Measurements from ENCODE around the gene CENPT. TPM values are rescaled to one million over a fixed set of nuclear protein-coding genes. Genes with fewer than 3 reads are reported as not detected.

CENPT gene
- total and polyA plus RNA-seq, 2 of the 13 experiments (the other 11 are each of a cell fraction or from before 2014, with no cell fraction given), result 40.9 to 43.3 TPM

DNA sequence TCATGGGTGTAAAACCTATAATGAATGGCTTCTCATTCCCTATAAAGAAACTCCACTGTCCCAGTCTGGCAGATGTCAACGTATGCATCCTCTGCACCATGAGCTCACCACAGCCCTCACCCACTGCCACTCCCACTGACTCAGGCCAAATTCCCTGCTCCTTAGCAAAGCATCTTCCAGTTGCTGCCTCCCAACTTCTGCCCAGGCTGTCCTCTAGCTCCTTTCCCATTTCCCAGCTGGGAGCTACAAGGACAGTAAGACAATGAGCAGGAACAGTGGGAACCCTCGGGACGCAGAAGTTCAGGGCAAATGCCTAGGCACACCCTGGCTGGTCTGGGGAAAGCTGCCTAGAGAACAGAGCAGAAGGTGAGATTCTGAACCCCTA lies 14.5 kb downstream of the CENPT start:
- WGBS (ENCODE audit: low lambda C conversion rate), result 0% methylated on average over 2 of the region's 3 CpGs
- H2AFZ ChIP-seq (ENCODE audit: low read length), result no peak overlapping the region
- peak; percentile 15 for ATAC-seq
- TF ChIP-seq ZNF205 (CRISPR knock-in tag; IDR thresholded peaks at IDR 0.05) (no peak), HNRNPLL (IDR thresholded peaks at IDR 0.05; ENCODE audit: low read depth, low read length, poor library complexity, severe bottlenecking) (no peak), ZFP82 (CRISPR knock-in tag; IDR thresholded peaks at IDR 0.05; ENCODE audit: borderline replicate concordance) (peak; percentile 45; the same call in 1 of the 2 replicates), ZNF550 (CRISPR knock-in tag; IDR thresholded peaks at IDR 0.05; ENCODE audit: borderline replicate concordance) (peak; percentile 67; the same call in 1 of the 2 replicates), ZBTB7B (CRISPR knock-in tag; IDR thresholded peaks at IDR 0.05) (0 out of 2 replicates have a peak, but pooled peaks have one; percentile 2), ZNF567 (CRISPR knock-in tag; IDR thresholded peaks at IDR 0.05; ENCODE audit: borderline replicate concordance) (0 out of 2 replicates have a peak, but pooled peaks have one; percentile 5), EP300 (IDR thresholded peaks at IDR 0.05; ENCODE audit: low read depth in 2 of 2, low read length in 2 of 2) (no peak), EP300 (CRISPR knock-in tag; IDR thresholded peaks at IDR 0.05; ENCODE audit: borderline replicate concordance) (no peak; the same call in 1 of the 2 replicates)
- TF ChIP-seq, protein P1, sequence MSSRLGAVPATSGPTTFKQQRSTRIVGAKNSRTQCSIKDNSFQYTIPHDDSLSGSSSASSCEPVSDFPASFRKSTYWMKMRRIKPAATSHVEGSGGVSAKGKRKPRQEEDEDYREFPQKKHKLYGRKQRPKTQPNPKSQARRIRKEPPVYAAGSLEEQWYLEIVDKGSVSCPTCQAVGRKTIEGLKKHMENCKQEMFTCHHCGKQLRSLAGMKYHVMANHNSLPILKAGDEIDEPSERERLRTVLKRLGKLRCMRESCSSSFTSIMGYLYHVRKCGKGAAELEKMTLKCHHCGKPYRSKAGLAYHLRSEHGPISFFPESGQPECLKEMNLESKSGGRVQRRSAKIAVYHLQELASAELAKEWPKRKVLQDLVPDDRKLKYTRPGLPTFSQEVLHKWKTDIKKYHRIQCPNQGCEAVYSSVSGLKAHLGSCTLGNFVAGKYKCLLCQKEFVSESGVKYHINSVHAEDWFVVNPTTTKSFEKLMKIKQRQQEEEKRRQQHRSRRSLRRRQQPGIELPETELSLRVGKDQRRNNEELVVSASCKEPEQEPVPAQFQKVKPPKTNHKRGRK (CRISPR knock-in tag; IDR thresholded peaks at IDR 0.05), result peak; percentile 69; the same call in 1 of the 2 replicates
- TF ChIP-seq, protein P2, sequence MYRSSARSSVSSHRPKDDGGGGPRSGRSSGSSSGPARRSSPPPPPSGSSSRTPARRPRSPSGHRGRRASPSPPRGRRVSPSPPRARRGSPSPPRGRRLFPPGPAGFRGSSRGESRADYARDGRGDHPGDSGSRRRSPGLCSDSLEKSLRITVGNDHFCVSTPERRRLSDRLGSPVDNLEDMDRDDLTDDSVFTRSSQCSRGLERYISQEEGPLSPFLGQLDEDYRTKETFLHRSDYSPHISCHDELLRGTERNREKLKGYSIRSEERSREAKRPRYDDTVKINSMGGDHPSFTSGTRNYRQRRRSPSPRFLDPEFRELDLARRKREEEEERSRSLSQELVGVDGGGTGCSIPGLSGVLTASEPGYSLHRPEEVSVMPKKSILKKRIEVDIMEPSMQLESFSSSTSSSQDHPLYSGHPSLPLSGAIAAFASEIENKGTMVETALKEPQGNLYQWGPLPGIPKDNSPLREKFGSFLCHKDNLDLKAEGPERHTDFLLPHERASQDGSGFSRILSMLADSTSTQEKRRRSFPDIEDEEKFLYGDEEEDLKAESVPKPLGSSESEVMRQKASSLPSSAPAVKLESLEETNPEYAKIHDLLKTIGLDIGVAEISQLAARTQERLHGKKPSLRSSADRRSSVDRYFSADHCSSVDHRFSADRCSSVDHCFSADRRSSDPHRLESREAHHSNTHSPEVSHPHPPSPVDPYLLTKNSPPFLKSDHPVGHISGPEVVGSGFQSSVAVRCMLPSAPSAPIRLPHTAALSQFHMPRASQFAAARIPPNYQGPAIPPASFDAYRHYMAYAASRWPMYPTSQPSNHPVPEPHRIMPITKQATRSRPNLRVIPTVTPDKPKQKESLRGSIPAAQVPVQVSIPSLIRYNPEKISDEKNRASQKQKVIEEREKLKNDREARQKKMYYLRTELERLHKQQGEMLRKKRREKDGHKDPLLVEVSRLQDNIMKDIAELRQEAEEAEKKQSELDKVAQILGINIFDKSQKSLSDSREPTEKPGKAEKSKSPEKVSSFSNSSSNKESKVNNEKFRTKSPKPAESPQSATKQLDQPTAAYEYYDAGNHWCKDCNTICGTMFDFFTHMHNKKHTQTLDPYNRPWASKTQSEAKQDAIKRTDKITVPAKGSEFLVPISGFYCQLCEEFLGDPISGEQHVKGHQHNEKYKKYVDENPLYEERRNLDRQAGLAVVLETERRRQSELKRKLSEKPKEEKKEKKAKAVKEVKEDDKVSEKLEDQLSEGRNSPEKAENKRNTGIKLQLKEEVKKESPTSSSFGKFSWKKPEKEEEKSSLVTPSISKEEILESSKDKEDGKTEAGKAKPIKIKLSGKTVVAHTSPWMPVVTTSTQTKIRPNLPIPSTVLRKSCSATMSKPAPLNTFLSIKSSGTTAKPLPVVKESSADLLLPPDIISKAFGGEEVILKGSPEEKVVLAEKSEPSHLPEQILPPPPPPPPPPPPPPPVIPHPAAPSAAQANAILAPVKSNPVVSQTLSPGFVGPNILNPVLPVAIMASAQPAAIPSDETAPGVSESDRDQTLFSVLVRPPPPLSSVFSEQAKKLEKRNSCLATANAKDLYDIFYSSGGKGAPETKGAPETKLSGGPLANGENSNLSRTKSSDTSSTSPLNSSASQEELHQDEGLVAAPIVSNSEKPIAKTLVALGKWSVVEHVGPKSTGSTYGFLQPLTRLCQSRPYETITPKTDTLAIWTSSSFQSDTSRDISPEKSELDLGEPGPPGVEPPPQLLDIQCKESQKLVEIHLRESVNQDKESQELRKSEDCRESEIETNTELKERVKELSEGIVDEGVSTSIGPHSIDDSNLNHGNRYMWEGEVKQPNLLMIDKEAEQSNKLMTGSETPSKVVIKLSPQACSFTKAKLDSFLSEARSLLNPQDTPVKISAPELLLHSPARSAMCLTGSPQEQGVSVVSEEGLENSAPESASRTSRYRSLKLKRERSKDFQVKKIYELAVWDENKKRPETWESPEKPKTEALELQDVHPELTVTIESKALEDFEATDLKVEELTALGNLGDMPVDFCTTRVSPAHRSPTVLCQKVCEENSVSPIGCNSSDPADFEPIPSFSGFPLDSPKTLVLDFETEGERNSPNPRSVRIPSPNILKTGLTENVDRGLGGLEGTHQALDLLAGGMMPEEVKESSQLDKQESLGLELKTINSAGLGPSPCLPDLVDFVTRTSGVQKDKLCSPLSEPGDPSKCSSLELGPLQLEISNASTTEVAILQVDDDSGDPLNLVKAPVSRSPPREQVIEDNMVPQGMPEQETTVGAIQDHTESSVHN (CRISPR knock-in tag; IDR thresholded peaks at IDR 0.05), result 0 out of 2 replicates have a peak, but pooled peaks have one; percentile 33
- TF ChIP-seq, protein P3, sequence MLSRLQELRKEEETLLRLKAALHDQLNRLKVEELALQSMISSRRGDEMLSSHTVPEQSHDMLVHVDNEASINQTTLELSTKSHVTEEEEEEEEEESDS (CRISPR knock-in tag; IDR thresholded peaks at IDR 0.05; ENCODE audit: borderline replicate concordance), result no peak

More for the DNA sequence above, 14.5 kb downstream of the CENPT start:
- Histone ChIP-seq H3K4me1 (ENCODE audit: insufficient read depth, low read length) (peaks cover 31% of the 10 kb centered on the region), H3K36me3 (replicated peaks in 1 of 2; ENCODE audit: control insufficient read depth in 1 of 2, insufficient read depth in 2 of 2, low read length in 2 of 2) (peaks cover 19 to 41% of the 10 kb centered on the region in 2 experiments), H3K4me3 (replicated peaks in 1 of 3; ENCODE audit: insufficient read depth in 1 of 3, low read depth in 2 of 3, low read length in 3 of 3) (peak overlapping the region; percentile 75 to 91 (median 75)), H3K9me3 (ENCODE audit: low read length) (no peaks in the 10 kb centered on the region), H3K79me2 (ENCODE audit: insufficient read depth, low read length) (peaks cover 16% of the 10 kb centered on the region), H3K9ac (ENCODE audit: insufficient read depth, low read depth, low read length) (peak overlapping the region; percentile 92), H3K27me3 (ENCODE audit: control insufficient read depth in 1 of 2, insufficient read depth in 2 of 2, low read length in 2 of 2) (no peaks in the 10 kb centered on the region; a peak in 1 of 5 replicates), H4K20me1 (ENCODE audit: insufficient read depth, low read length) (no peaks in the 10 kb centered on the region), H3K4me2 (ENCODE audit: low read depth, low read length) (peak overlapping the region; percentile 99), H3K27ac (ENCODE audit: extremely low read length, insufficient read depth, low read length) (peak overlapping the region; percentile 59)
- intact Hi-C loops (cut with micrococcal nuclease; ENCODE audit: unreplicated experiment), result no loop called here
- in situ Hi-C loops (cut with HindIII; ENCODE audit: extremely low pct_ligation_motif_present, low pct_unique_long_range_greater_than_20kb), result no loop called here
- CTCF ChIA-PET (ENCODE audit: low intra/inter-chr PET ratio, low total read pairs), result interaction anchor here (1.3 kb wide), 1 partner anchor 17 kb away, joined by 3 read pairs; no protein-coding TSS in a partner anchor
- POLR2A ChIA-PET, result interaction anchor here (0.7 to 4.1 kb wide), 10 partner anchors 11 to 252 kb away, joined by 3 to 47 read pairs (median 9); partner anchors contain the start of genes CENPT, NFATC3, NUTF2 and RANBP10
- FAIRE-seq (no peak), DNase-seq (ENCODE audit: low spot score) (no peak)
- no TSS peak for BruUV-seq (replicated peaks)
